ENCODE measurements around the gene RCE1.

The RCE1 gene

DNA sequence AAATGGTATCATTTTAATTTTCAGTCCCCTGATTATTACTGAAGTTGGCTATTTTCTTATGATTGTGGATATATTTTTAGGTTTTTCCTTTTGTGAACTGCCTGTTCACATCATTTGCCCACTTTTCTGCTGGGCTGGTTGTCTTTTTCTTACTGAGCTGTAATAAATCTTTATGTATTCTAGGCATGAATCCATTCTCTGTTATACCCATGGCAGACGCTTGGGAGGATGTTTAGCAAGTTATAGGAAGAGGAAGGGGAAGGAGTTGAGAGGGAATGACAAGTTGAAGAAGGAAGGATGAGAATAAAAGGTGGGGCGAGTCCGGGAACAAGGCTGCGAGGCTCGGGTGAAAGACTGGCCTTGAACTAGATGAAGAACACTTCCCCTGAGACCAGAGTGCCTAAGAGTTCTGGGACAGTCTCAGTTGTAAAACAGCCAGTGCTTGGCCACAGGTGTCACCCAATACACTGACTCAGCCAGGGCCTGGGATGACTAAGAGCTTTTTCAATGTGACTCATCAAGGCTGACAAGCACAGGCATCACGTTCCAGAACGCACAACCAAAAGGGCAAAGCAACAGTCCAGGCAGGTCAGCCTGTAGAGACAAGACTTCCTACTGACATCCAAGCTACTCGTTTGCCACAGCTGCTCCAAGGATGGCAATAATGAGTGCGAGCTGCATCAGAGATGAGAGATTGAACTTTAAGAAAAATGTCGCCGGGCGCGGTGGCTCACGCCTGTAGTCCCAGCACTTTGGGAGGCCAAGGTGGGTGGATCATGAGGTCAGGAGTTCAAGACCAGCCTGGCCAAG is 48.8 kb downstream of the RCE1 start:
- no peak for DNase-seq

DNA sequence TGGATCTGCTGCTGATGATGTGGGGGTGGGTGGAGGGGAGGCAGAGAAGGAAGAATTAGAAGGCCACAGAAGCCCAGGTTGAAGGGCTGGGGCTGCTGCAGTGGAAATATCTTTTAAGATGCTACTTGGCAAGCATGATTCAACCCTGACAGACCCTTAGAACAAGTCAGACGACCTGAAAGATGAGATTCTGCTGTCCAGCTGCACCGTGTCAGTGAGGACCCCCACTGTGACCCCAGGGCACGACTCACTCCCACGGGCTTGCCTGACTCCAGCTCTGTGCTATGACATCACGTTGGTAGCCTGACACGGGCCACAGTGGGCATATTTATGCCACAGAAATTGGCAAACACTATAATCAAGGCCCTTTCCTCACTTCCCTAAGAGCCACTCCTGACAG is 49.7 kb downstream of the RCE1 start:
- no peak for DNase-seq

DNA sequence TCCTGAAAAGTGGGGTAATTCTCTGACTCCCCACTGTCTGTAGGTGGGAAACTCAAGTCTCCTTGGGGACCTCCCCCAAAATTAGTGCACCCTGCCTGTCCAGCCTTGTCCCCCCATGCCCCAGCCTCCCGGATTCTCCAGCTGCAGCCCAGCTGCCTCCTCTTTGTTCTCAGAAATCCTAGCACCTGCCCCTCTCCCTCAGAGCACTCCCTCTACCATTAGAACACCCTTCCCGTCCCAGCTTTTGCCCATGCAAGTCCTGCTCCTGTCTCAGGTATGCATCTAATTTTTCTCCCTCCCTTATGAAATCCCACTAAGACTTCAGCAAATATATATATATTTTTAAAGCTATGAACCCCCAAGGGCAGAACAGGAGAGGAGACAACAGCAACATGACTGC is 50.9 kb downstream of the RCE1 start:
- no peak for DNase-seq

Data from CD4-positive, alpha-beta T cell treated with Interleukin-17A for 1 hour (primary cell).